ENCODE measurements around the gene F2.
"Not testable (repeated sequence)": the region's sequence is repeated elsewhere in the genome, so short reads cannot be mapped to it uniquely, and the experiment has no call there.

Gene F2

GRCh38 chr11:46719048-46719542 lies at the start of gene F2:
TSS of gene F2 (plus strand) at chr11:46719213. CDS start at chr11:46719236, 23 bp downstream.
- Histone ChIP-seq H3K9me3 (ENCODE audit: insufficient read depth, low read length, severe bottlenecking) (no peaks in the 10 kb centered on the region), H3K9ac (ENCODE audit: low read depth, low read length) (no peak within 1 kb of the TSS), H4K20me1 (ENCODE audit: insufficient read depth, low read length) (no peaks in the 10 kb centered on the region), H3K4me2 (ENCODE audit: insufficient read depth, low read length) (no peak within 1 kb of the TSS), H3K79me2 (ENCODE audit: insufficient read depth, low read length) (no peaks in the 10 kb centered on the region), H3K27me3 (ENCODE audit: insufficient read depth, low read length, poor library complexity) (no peaks in the 10 kb centered on the region), H3K4me1 (ENCODE audit: insufficient read depth, low read length) (0 out of 2 replicates have a peak, but pooled peaks cover 5% of the 10 kb centered on the region), H3K36me3 (ENCODE audit: insufficient read depth, low read length) (no peaks in the 10 kb centered on the region), H2AFZ (ENCODE audit: low read depth, low read length) (peak within 1 kb of the TSS; percentile 12; the same call in 1 of the 2 replicates), H3K27ac (ENCODE audit: low read length) (no peak within 1 kb of the TSS), H3K4me3 (ENCODE audit: low read depth in 1 of 2, low read length in 2 of 2) (no peak within 1 kb of the TSS)
- DNase-seq (no peak), ATAC-seq (ENCODE audit: insufficient read depth, low read depth) (no peak)
- no peak for TF ChIP-seq CTCF (IDR thresholded peaks at IDR 0.05; ENCODE audit: borderline replicate concordance, extremely low read depth, low read length, poor library complexity, severe bottlenecking)

GRCh38 chr11:46669711-46670139 lies 49.3 kb upstream of the F2 start:
- Histone ChIP-seq H3K36me3 (ENCODE audit: insufficient read depth, low read length) (peaks cover 84% of the 10 kb centered on the region), H4K20me1 (ENCODE audit: insufficient read depth, low read length) (peaks cover 24% of the 10 kb centered on the region), H3K27me3 (ENCODE audit: insufficient read depth, low read length, poor library complexity) (no peaks in the 10 kb centered on the region), H3K79me2 (ENCODE audit: insufficient read depth, low read length) (no peaks in the 10 kb centered on the region), H3K9ac (ENCODE audit: low read depth, low read length) (no peak overlapping the region), H3K4me1 (ENCODE audit: insufficient read depth, low read length) (peaks cover 49% of the 10 kb centered on the region), H3K27ac (ENCODE audit: low read length) (peak overlapping the region; percentile 23), H3K4me2 (ENCODE audit: insufficient read depth, low read length) (peak overlapping the region; percentile 9; the same call in 1 of the 2 replicates), H3K9me3 (ENCODE audit: insufficient read depth, low read length, severe bottlenecking) (no peaks in the 10 kb centered on the region), H2AFZ (ENCODE audit: low read depth, low read length) (no peak overlapping the region), H3K4me3 (ENCODE audit: low read depth in 1 of 2, low read length in 2 of 2) (no peak overlapping the region)
- ATAC-seq (ENCODE audit: insufficient read depth, low read depth): no peak
- DNase-seq: no peak
- no peak for TF ChIP-seq EZH2 (IDR thresholded peaks at IDR 0.05; ENCODE audit: borderline replicate concordance, low read depth, low read length, severe bottlenecking)
- TF ChIP-seq CTCF (IDR thresholded peaks at IDR 0.05; ENCODE audit: borderline replicate concordance, extremely low read depth, low read length, poor library complexity, severe bottlenecking): peak; percentile 55

GRCh38 chr11:46670521-46670920 lies 48.5 kb upstream of the F2 start:
- not testable (repeated sequence) for ATAC-seq (ENCODE audit: insufficient read depth, low read depth); H3K4me3 ChIP-seq (ENCODE audit: low read depth in 1 of 2, low read length in 2 of 2)
- H3K27ac ChIP-seq (ENCODE audit: low read length): peak overlapping the region; percentile 63

GRCh38 chr11:46671958-46672315 lies 47.1 kb upstream of the F2 start:
- Histone ChIP-seq H3K9me3 (ENCODE audit: insufficient read depth, low read length, severe bottlenecking) (no peaks in the 10 kb centered on the region), H4K20me1 (ENCODE audit: insufficient read depth, low read length) (peaks cover 24% of the 10 kb centered on the region), H3K27me3 (ENCODE audit: insufficient read depth, low read length, poor library complexity) (no peaks in the 10 kb centered on the region), H3K4me2 (ENCODE audit: insufficient read depth, low read length) (no peak overlapping the region), H3K4me3 (ENCODE audit: low read depth in 1 of 2, low read length in 2 of 2) (no peak overlapping the region), H2AFZ (ENCODE audit: low read depth, low read length) (no peak overlapping the region), H3K36me3 (ENCODE audit: insufficient read depth, low read length) (peaks cover 76% of the 10 kb centered on the region), H3K4me1 (ENCODE audit: insufficient read depth, low read length) (peaks cover 49% of the 10 kb centered on the region), H3K27ac (ENCODE audit: low read length) (peak overlapping the region; percentile 67), H3K9ac (ENCODE audit: low read depth, low read length) (peak overlapping the region; percentile 24; the same call in 1 of the 2 replicates), H3K79me2 (ENCODE audit: insufficient read depth, low read length) (no peaks in the 10 kb centered on the region)
- ATAC-seq (ENCODE audit: insufficient read depth, low read depth) (no peak), DNase-seq (no peak)
- no peak for TF ChIP-seq EZH2 (IDR thresholded peaks at IDR 0.05; ENCODE audit: borderline replicate concordance, low read depth, low read length, severe bottlenecking)
- no peak for TF ChIP-seq CTCF (IDR thresholded peaks at IDR 0.05; ENCODE audit: borderline replicate concordance, extremely low read depth, low read length, poor library complexity, severe bottlenecking)

More at GRCh38 chr11:46670521-46670920, 48.5 kb upstream of the F2 start:
- peaks cover 77% of the 10 kb centered on the region for H3K36me3 ChIP-seq (ENCODE audit: insufficient read depth, low read length)
- H3K4me1 ChIP-seq (ENCODE audit: insufficient read depth, low read length): peaks cover 49% of the 10 kb centered on the region
- H3K27me3 ChIP-seq (ENCODE audit: insufficient read depth, low read length, poor library complexity); H3K9me3 ChIP-seq (ENCODE audit: insufficient read depth, low read length, severe bottlenecking); H2AFZ ChIP-seq (ENCODE audit: low read depth, low read length); DNase-seq; H3K79me2 ChIP-seq (ENCODE audit: insufficient read depth, low read length); H3K9ac ChIP-seq (ENCODE audit: low read depth, low read length): not testable (repeated sequence)
- H3K4me2 ChIP-seq (ENCODE audit: insufficient read depth, low read length): peak overlapping the region; percentile 2; the same call in 1 of the 2 replicates
- H4K20me1 ChIP-seq (ENCODE audit: insufficient read depth, low read length): peaks cover 24% of the 10 kb centered on the region
